K562 (cell line): ENCODE results near the gene PLP2. TPM values are rescaled to one million over a fixed set of nuclear protein-coding genes. Genes with fewer than 3 reads are reported as not detected.

Source experiments
- ATAC-seq: fragments of 200-7000 bp; cut with Tn5 transposase; 3 replicates; pipeline ENCODE4 v1.9.1; 2020; ENCODE audit warnings: moderate library complexity
- BruUV-seq: library from RNA; stranded (reverse); fragments of 400-500 nt; replicated peaks from 2 replicates; lab custom pipeline; 2021; lab: Mats Ljungman, UMichigan
- CTCF ChIA-PET: fragments of 300-600 bp; formaldehyde crosslinking; extraction: SDS; loops from one replicate; lab custom pipeline; 2021; ENCODE audit warnings: low intra/inter-chr PET ratio; lab: Yijun Ruan, JAX
- POLR2A ChIA-PET: fragments of 300-600, 350-650 bp; sonication (Branson Sonifier 250); formaldehyde crosslinking; extraction: SDS; loops from one replicate; lab custom pipeline; 2021; ENCODE audit warnings: antibody characterized with exemption, inconsistent platforms; lab: Yijun Ruan, JAX
- DNase-seq, 4 experiments: peaks; one replicate each; pipeline versions ENCODE4 v3.0.0 to v3.0.0-alpha.2; 2011 to 2018; ENCODE audit warnings: low spot score in 3 of 4, mixed read lengths in 3 of 4; ENCODE audit errors: extremely low read depth in 1 of 4
- FAIRE-seq: peaks from 2 replicates; lab custom pipeline; 2011; peaks lifted over from hg19 to GRCh38; lab: Jason Lieb, UNC
- H2AFZ ChIP-seq: 2 replicates; pipeline ENCODE4 v1.6.0; 2011; ENCODE audit warnings: low read depth, low read length, control low read depth, inconsistent platforms
- H3K27ac ChIP-seq: fragments of 200-600 bp; 3 replicates; pipeline ENCODE4 v1.8.0; 2011; ENCODE audit warnings: low read depth, mild to moderate bottlenecking, control low read depth, inconsistent platforms, low read length, moderate library complexity, mixed read lengths; ENCODE audit errors: extremely low read depth
- H3K27me3 ChIP-seq, 2 experiments: fragments of 300-600 bp in 1 of 2; 2 replicates in 1 of 2; 3 replicates in 1 of 2; pipeline versions ENCODE4 v1.6.0 to v1.8.0; 2011; ENCODE audit warnings: inconsistent platforms in 2 of 2, low read length in 2 of 2, mild to moderate bottlenecking in 1 of 2, mixed read lengths in 1 of 2, moderate library complexity in 1 of 2; ENCODE audit not compliant: control insufficient read depth in 2 of 2, insufficient read depth in 2 of 2
- H3K36me3 ChIP-seq: fragments of 300-600 bp; 3 replicates; pipeline ENCODE4 v1.8.0; 2011; ENCODE audit warnings: mild to moderate bottlenecking, low read length, inconsistent platforms; ENCODE audit not compliant: control insufficient read depth, insufficient read depth
- H3K4me1 ChIP-seq, 2 experiments: fragments of 200-600 bp in 1 of 2; replicated peaks in 1 of 2; 2 replicates in 1 of 2; 3 replicates in 1 of 2; pipeline versions ENCODE4 v1.5.1 to v1.8.0; 2011; ENCODE audit warnings: inconsistent platforms in 2 of 2, low read length in 2 of 2, mild to moderate bottlenecking in 1 of 2, mixed read lengths in 1 of 2, moderate library complexity in 1 of 2; ENCODE audit not compliant: control insufficient read depth in 2 of 2, insufficient read depth in 2 of 2
- H3K4me2 ChIP-seq: 2 replicates; pipeline ENCODE4 v1.6.1; 2011; ENCODE audit warnings: low read length, control low read depth, inconsistent platforms, mixed read lengths; ENCODE audit not compliant: insufficient read depth
- H3K4me3 ChIP-seq: fragments of 200-600 bp; sonication (generic), shearing (Covaris generic); 2 replicates; pipeline ENCODE4 v1.5.1; 2016; ENCODE audit warnings: control low read depth, inconsistent platforms
- H3K79me2 ChIP-seq: fragments of 200-600 bp; 3 replicates; pipeline ENCODE4 v1.8.0; 2011; ENCODE audit warnings: low read length, inconsistent platforms; ENCODE audit not compliant: control insufficient read depth, insufficient read depth
- H3K9ac ChIP-seq, 2 experiments: 2 replicates each; pipeline versions ENCODE4 v1.6.0 to v1.6.1; 2011; ENCODE audit warnings: low read depth in 2 of 2, low read length in 2 of 2, control low read depth in 1 of 2, inconsistent platforms in 1 of 2, mild to moderate bottlenecking in 1 of 2, mixed read lengths in 1 of 2; ENCODE audit not compliant: insufficient read depth in 1 of 2
- H3K9me1 ChIP-seq: one replicate; pipeline ENCODE4 v1.6.0; 2011; ENCODE audit warnings: inconsistent platforms, mild to moderate bottlenecking, low read length, moderate library complexity; ENCODE audit not compliant: control insufficient read depth, insufficient read depth
- H3K9me3 ChIP-seq: replicated peaks from 2 replicates; pipeline ENCODE4 v1.5.1; 2011; ENCODE audit warnings: low read depth, low read length, inconsistent platforms; ENCODE audit not compliant: control insufficient read depth, insufficient read depth
- H4K20me1 ChIP-seq: replicated peaks from 2 replicates; pipeline ENCODE4 v1.6.1; 2011; ENCODE audit warnings: low read length, inconsistent platforms, mixed read lengths; ENCODE audit not compliant: control insufficient read depth, insufficient read depth
- HCFC1 ChIP-seq: IDR thresholded peaks from 2 replicates; pipeline ENCODE4 v1.6.1; 2012; ENCODE audit warnings: low read depth, low read length, improper control_type of control experiment
- NFIC ChIP-seq: fragments of 450-650 bp; IDR thresholded peaks from 2 replicates; pipeline ENCODE4 v1.6.1; 2017; ENCODE audit warnings: mild to moderate bottlenecking, inconsistent platforms
- PCBP1 ChIP-seq: fragments of 200-400 bp; formaldehyde crosslinking; IDR thresholded peaks from 2 replicates; pipeline ENCODE4 v1.6.1; 2018; ENCODE audit warnings: mild to moderate bottlenecking, low read depth, low read length; ENCODE audit not compliant: poor library complexity, severe bottlenecking
- PHTF2 ChIP-seq: fragments of 250-450 bp; sonication (Bioruptor Pico); IDR thresholded peaks from 2 replicates; pipeline ENCODE4 v1.5.0; 2021; ENCODE audit warnings: mild to moderate bottlenecking
- POLR2G ChIP-seq: fragments of 200-400 bp; formaldehyde crosslinking; IDR thresholded peaks from 2 replicates; pipeline ENCODE4 v1.6.1; 2017; ENCODE audit warnings: low read depth, mild to moderate bottlenecking, antibody characterized with exemption, low read length, moderate library complexity
- PTBP1 ChIP-seq: fragments of 200-400 bp; formaldehyde crosslinking; IDR thresholded peaks from 2 replicates; pipeline ENCODE4 v1.6.1; 2017; ENCODE audit warnings: low read depth, low read length
- RFX7 ChIP-seq: fragments of 250-450 bp; sonication (Bioruptor Pico); IDR thresholded peaks from 2 replicates; pipeline ENCODE4 v1.5.1; 2021; ENCODE audit warnings: mild to moderate bottlenecking
- SIRT6 ChIP-seq: IDR thresholded peaks from one replicate; pipeline ENCODE4 v1.6.1; 2012; ENCODE audit warnings: low read depth, mild to moderate bottlenecking, control low read depth, inconsistent platforms, low read length, moderate library complexity
- SREBF1 ChIP-seq: fragments of 150-350 bp; IDR thresholded peaks from 2 replicates; pipeline ENCODE4 v1.6.1; 2014; ENCODE audit warnings: antibody characterized with exemption, low read depth, low read length, borderline replicate concordance
- TBP ChIP-seq: optimal IDR thresholded peaks from 2 replicates; pipeline ENCODE3; 2011; ENCODE audit warnings: low read depth, low read length, improper control_type of control experiment
- TCF7L2 ChIP-seq: fragments of 150-350 bp; IDR thresholded peaks from 2 replicates; pipeline ENCODE4 v1.6.1; 2016; ENCODE audit warnings: low read depth, mild to moderate bottlenecking, low read length, moderate library complexity
- ZNF785 ChIP-seq: fragments of 250-450 bp; sonication (Bioruptor Pico); IDR thresholded peaks from 2 replicates; pipeline ENCODE4 v1.4.0; 2020; ENCODE audit warnings: mild to moderate bottlenecking
- WGBS: fragments of 100-300 bp; shearing (Covaris generic); methylation state at CpG from one replicate; pipeline ENCODE4 v1.1.6; 2016; ENCODE audit warnings: low coverage, mixed read lengths; ENCODE audit not compliant: insufficient coverage; ENCODE audit errors: missing lambda C conversion rate; 5-methylcytosine and 5-hydroxymethylcytosine counted together
- in situ Hi-C: fragments of 300-500 bp; cut with MboI; formaldehyde crosslinking; loops from 4 replicates; pipeline ENCODE4 v1.15.0; 2018; ENCODE audit warnings: inconsistent platforms, mixed read lengths
- intact Hi-C: fragments of 100-400 bp; cut with micrococcal nuclease; formaldehyde crosslinking; loops from 2 replicates; pipeline ENCODE4 v1.14.2; 2022
- polyA plus RNA-seq, 8 experiments: library from polyadenylated mRNA; depleted of rRNA in 4 of 8; stranded (reverse) in 5 of 8; unstranded in 3 of 8; fragments of >200 nt; fragmentation: Nextera tagmentation in 2 of 8; fragmentation: Illumina TruSeq in 1 of 8; extraction: Ambion mirVana in 2 of 8; extraction: Trizol in 1 of 8; gene quantifications; 2 replicates each; pipeline versions ENCODE4 v1.2.1 to v1.2.3, GENCODE V29; 2011 to 2014; ENCODE audit warnings: inconsistent platforms in 1 of 8, missing spikeins in 1 of 8
- total RNA-seq, 7 experiments: library from RNA; depleted of rRNA in 6 of 7; stranded (reverse); fragments of >200 nt in 6 of 7; fragmentation: Illumina TruSeq in 2 of 7; extraction: Trizol in 2 of 7; gene quantifications; 2 replicates each; pipeline versions ENCODE4 v1.2.1 to v1.2.3, GENCODE V29; 2011 to 2021; ENCODE audit warnings: low replicate concordance in 1 of 7
- TF ChIP-seq, protein P1 (sequence below): sonication (generic); formaldehyde crosslinking; IDR thresholded peaks from 2 replicates; pipeline ENCODE4 v1.8.0; 2023; ENCODE audit warnings: mild to moderate bottlenecking, missing genetic modification reagents
- TF ChIP-seq, protein P2 (sequence below): sonication (generic); formaldehyde crosslinking; IDR thresholded peaks from 2 replicates; pipeline ENCODE4 v1.8.1; 2023; ENCODE audit warnings: mild to moderate bottlenecking, missing genetic modification reagents
- TF ChIP-seq, protein P3 (sequence below): sonication (generic); formaldehyde crosslinking; IDR thresholded peaks from 2 replicates; pipeline ENCODE4 v1.8.0; 2022; ENCODE audit warnings: mild to moderate bottlenecking, low read depth, missing genetic modification reagents

PLP2 gene
- total and polyA plus RNA-seq, 9 of the 15 experiments (the other 6 are each of a cell fraction or from before 2014, with no cell fraction given) = 34.7 to 236 (median 112) TPM

DNA sequence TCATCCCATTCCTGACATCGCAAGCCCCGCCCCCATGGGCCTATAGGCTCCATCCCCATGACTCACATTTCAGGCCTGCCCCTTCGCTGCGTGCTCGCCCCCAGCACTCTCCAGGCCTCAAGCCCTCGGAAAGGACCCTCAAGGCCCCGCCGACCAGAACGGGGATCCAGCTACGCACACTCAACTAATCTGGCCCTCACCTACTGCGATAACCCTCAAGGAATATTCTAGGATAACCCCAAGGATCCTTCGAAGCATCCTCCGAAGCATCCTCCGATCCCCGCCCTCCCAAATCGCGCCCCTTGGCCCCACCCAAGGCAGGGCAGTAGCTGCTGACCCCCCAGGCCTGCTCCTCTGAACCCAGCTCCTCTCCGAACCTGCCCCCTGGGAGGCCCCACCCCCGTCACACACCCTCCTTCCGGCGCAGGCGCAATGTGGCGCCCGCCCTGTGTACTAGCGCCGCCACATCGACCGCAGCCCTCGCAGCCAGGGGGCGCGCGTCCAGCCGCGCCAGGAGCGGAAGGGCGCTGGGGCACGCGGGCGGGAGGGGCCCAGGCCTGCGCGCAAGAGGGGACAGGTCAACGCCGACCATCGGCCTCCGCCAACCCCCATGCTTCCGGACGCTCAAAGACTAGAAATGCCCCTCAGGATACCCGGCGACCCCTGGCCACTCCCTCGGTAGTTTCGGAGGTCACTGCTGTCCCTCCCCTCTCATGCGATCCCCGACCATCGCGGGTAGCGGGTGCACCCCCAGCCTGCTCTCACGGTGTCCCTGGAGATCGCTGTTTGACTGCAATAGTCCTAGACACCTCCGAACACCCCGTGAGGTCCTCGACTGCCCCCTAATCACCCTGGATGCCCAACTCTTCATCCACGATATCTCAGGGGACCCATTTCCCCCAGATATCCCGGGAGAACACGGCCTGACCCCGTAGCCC is 15.5 kb upstream of the PLP2 start:
- ChIA-PET POLR2A (interaction anchor here (0.6 to 1.5 kb wide), 3 partner anchors 11 to 16 kb away, joined by 3 read pairs; partner anchors contain the start of gene PLP2), CTCF (no interaction called here)
- intact Hi-C loops (no loop called here), in situ Hi-C loops (no loop called here)
- H4K20me1 ChIP-seq = no peaks in the 10 kb centered on the region
- H3K4me3 ChIP-seq = peak overlapping the region; percentile 44
- H3K9ac ChIP-seq = peak overlapping the region; percentile 78 to 88
- no peaks in the 10 kb centered on the region for H3K27me3 ChIP-seq
- H3K4me2 ChIP-seq = peak overlapping the region; percentile 89
- peaks cover 0 to 28% of the 10 kb centered on the region in 2 experiments; a peak in 4 of 5 replicates for H3K4me1 ChIP-seq
- H3K9me1 ChIP-seq = no peaks in the 10 kb centered on the region
- BruUV-seq = no TSS peak
- no peaks in the 10 kb centered on the region; the same call in 1 of the 2 replicates for H3K9me3 ChIP-seq
- FAIRE-seq (no peak), DNase-seq (peak; percentile 88 to 95 (median 90)), ATAC-seq (peak; percentile 91)
- WGBS = 4% methylated on average over 35 of the region's 65 CpGs
- H3K79me2 ChIP-seq = peaks cover 10% of the 10 kb centered on the region; the same call in 2 of the 3 replicates
- no peaks in the 10 kb centered on the region for H3K36me3 ChIP-seq
- peak overlapping the region; percentile 88 for H2AFZ ChIP-seq
- H3K27ac ChIP-seq = peak overlapping the region; percentile 91
- TF ChIP-seq, protein P1, sequence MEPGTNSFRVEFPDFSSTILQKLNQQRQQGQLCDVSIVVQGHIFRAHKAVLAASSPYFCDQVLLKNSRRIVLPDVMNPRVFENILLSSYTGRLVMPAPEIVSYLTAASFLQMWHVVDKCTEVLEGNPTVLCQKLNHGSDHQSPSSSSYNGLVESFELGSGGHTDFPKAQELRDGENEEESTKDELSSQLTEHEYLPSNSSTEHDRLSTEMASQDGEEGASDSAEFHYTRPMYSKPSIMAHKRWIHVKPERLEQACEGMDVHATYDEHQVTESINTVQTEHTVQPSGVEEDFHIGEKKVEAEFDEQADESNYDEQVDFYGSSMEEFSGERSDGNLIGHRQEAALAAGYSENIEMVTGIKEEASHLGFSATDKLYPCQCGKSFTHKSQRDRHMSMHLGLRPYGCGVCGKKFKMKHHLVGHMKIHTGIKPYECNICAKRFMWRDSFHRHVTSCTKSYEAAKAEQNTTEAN (CRISPR knock-in tag) = 0 out of 2 replicates have a peak, but pooled peaks have one; percentile 64
- TF ChIP-seq ZNF785 (CRISPR knock-in tag) (no peak), TBP (peak; percentile 20), TCF7L2 (no peak), PTBP1 (no peak), RFX7 (CRISPR knock-in tag) (no peak), POLR2G (peak; percentile 80), NFIC (0 out of 2 replicates have a peak, but pooled peaks have one; percentile 16), SREBF1 (no peak), SIRT6 (no peak), PHTF2 (no peak), PCBP1 (no peak), HCFC1 (no peak; the same call in 1 of the 2 replicates)
- TF ChIP-seq, protein P2, sequence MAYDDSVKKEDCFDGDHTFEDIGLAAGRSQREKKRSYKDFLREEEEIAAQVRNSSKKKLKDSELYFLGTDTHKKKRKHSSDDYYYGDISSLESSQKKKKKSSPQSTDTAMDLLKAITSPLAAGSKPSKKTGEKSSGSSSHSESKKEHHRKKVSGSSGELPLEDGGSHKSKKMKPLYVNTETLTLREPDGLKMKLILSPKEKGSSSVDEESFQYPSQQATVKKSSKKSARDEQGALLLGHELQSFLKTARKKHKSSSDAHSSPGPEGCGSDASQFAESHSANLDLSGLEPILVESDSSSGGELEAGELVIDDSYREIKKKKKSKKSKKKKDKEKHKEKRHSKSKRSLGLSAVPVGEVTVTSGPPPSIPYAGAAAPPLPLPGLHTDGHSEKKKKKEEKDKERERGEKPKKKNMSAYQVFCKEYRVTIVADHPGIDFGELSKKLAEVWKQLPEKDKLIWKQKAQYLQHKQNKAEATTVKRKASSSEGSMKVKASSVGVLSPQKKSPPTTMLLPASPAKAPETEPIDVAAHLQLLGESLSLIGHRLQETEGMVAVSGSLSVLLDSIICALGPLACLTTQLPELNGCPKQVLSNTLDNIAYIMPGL (CRISPR knock-in tag) = peak; percentile 89; the same call in 1 of the 2 replicates
- TF ChIP-seq, protein P3, sequence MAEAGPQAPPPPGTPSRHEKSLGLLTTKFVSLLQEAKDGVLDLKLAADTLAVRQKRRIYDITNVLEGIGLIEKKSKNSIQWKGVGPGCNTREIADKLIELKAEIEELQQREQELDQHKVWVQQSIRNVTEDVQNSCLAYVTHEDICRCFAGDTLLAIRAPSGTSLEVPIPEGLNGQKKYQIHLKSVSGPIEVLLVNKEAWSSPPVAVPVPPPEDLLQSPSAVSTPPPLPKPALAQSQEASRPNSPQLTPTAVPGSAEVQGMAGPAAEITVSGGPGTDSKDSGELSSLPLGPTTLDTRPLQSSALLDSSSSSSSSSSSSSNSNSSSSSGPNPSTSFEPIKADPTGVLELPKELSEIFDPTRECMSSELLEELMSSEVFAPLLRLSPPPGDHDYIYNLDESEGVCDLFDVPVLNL (CRISPR knock-in tag) = 0 out of 2 replicates have a peak, but pooled peaks have one; percentile 35
